GM12878 (cell line): Measurements from ENCODE around the gene POLR3G. TPM values are rescaled to one million over a fixed set of nuclear protein-coding genes. Genes with fewer than 3 reads are reported as not detected.

Source experiments
- ATAC-seq: fragments of 200-7000 bp; cut with Tn5 transposase; 3 replicates; pipeline ENCODE4 v1.9.1; 2020; ENCODE audit warnings: mild to moderate bottlenecking, moderate library complexity
- BruUV-seq: library from RNA; stranded (reverse); fragments of 400-500 nt; replicated peaks from 2 replicates; lab custom pipeline; 2021; lab: Mats Ljungman, UMichigan
- CTCF ChIA-PET: fragments of 300-600 bp; sonication (Branson Sonifier 250); formaldehyde crosslinking; extraction: SDS; loops from one replicate; lab custom pipeline; 2021; ENCODE audit warnings: inconsistent platforms; lab: Yijun Ruan, JAX
- POLR2A ChIA-PET: fragments of 350-600 bp; formaldehyde crosslinking; extraction: SDS; loops from one replicate; lab custom pipeline; 2021; ENCODE audit warnings: inconsistent platforms; lab: Charles Lee
- RAD21 ChIA-PET: fragments of 300-600 bp; sonication (Branson Sonifier 250); formaldehyde crosslinking; loops from one replicate; lab custom pipeline; 2023; ENCODE audit warnings: antibody characterized with exemption; ENCODE audit not compliant: unreplicated experiment; lab: Charles Lee
- SMC1A ChIA-PET: fragments of 300-600 bp; sonication (Branson Sonifier 250); formaldehyde crosslinking; loops from one replicate; lab custom pipeline; 2023; ENCODE audit not compliant: unreplicated experiment, uncharacterized antibody; lab: Charles Lee
- DNase-seq: peaks from one replicate; pipeline ENCODE4 v3.0.0-alpha.2; 2011; ENCODE audit warnings: low read depth, low spot score
- FAIRE-seq: peaks from 3 replicates; lab custom pipeline; 2011; peaks lifted over from hg19 to GRCh38; lab: Jason Lieb, UNC
- H2AFZ ChIP-seq: 2 replicates; pipeline ENCODE4 v1.6.0; 2011; ENCODE audit warnings: low read depth, low read length, control low read depth; ENCODE audit not compliant: control insufficient read depth
- H3K27ac ChIP-seq: 2 replicates; pipeline ENCODE4 v1.5.1; 2011; ENCODE audit warnings: control low read depth; ENCODE audit not compliant: control insufficient read depth, insufficient read depth
- H3K27me3 ChIP-seq, 2 experiments: replicated peaks in 1 of 2; 2 replicates each; pipeline versions ENCODE4 v1.6.0 to v1.6.1; 2011; ENCODE audit warnings: low read length in 1 of 2; ENCODE audit not compliant: control insufficient read depth in 2 of 2, insufficient read depth in 2 of 2
- H3K36me3 ChIP-seq, 2 experiments: 2 replicates each; pipeline ENCODE4 v1.5.1; 2011; ENCODE audit warnings: low read length in 1 of 2; ENCODE audit not compliant: control insufficient read depth in 2 of 2, insufficient read depth in 2 of 2
- H3K4me1 ChIP-seq: 2 replicates; pipeline ENCODE4 v1.6.1; 2011; ENCODE audit warnings: mild to moderate bottlenecking, low read length, moderate library complexity, mixed read lengths; ENCODE audit not compliant: control insufficient read depth, insufficient read depth
- H3K4me2 ChIP-seq: 2 replicates; pipeline ENCODE4 v1.6.0; 2011; ENCODE audit warnings: control low read depth; ENCODE audit not compliant: control insufficient read depth, insufficient read depth
- H3K4me3 ChIP-seq: fragments of 200-600 bp; sonication (generic); 2 replicates; pipeline ENCODE4 v1.5.1; 2016
- H3K79me2 ChIP-seq: 2 replicates; pipeline ENCODE4 v1.6.0; 2011; ENCODE audit warnings: low read length; ENCODE audit not compliant: control insufficient read depth, insufficient read depth
- H3K9ac ChIP-seq: 2 replicates; pipeline ENCODE4 v1.8.0; 2011; ENCODE audit warnings: low read length, control low read depth, mixed read lengths; ENCODE audit not compliant: control insufficient read depth, insufficient read depth
- H3K9me3 ChIP-seq: replicated peaks from 3 replicates; pipeline ENCODE4 v1.5.1; 2011; ENCODE audit warnings: mild to moderate bottlenecking, low read length; ENCODE audit not compliant: control insufficient read depth, insufficient read depth
- H4K20me1 ChIP-seq: 2 replicates; pipeline ENCODE4 v1.6.0; 2011; ENCODE audit not compliant: control insufficient read depth, insufficient read depth
- BHLHE40 ChIP-seq, 2 experiments: fragments of 450-650 bp in 1 of 2; IDR thresholded peaks; 2 replicates each; pipeline ENCODE4 v1.6.1; 2011 to 2017; ENCODE audit warnings: low read depth in 2 of 2, borderline replicate concordance in 1 of 2, improper control_type of control experiment in 1 of 2, low read length in 1 of 2, mild to moderate bottlenecking in 1 of 2
- BRCA1 ChIP-seq: IDR thresholded peaks from 2 replicates; pipeline ENCODE4 v1.6.1; 2011; ENCODE audit warnings: low read depth, low read length, improper control_type of control experiment
- CHD1 ChIP-seq: IDR thresholded peaks from 2 replicates; pipeline ENCODE4 v1.6.1; 2012; ENCODE audit warnings: low read depth, low read length, improper control_type of control experiment
- CHD4 ChIP-seq: fragments of 200-600 bp; sonication (generic); IDR thresholded peaks from 2 replicates; pipeline ENCODE4 v1.6.1; 2016; ENCODE audit warnings: mild to moderate bottlenecking
- DPF2 ChIP-seq: fragments of 450-650 bp; IDR thresholded peaks from 2 replicates; pipeline ENCODE4 v1.6.1; 2017; ENCODE audit warnings: mild to moderate bottlenecking
- EZH2 ChIP-seq: IDR thresholded peaks from 2 replicates; pipeline ENCODE4 v1.6.1; 2012; ENCODE audit warnings: low read depth, mild to moderate bottlenecking, control low read depth, inconsistent platforms, low read length, borderline replicate concordance; ENCODE audit not compliant: control insufficient read depth
- HCFC1 ChIP-seq: fragments of 150-350 bp; IDR thresholded peaks from 2 replicates; pipeline ENCODE4 v1.6.1; 2014; ENCODE audit warnings: low read length
- JUND ChIP-seq: IDR thresholded peaks from 2 replicates; pipeline ENCODE4 v1.6.1; 2012; ENCODE audit warnings: low read depth, mild to moderate bottlenecking, low read length, improper control_type of control experiment, moderate library complexity
- LARP7 ChIP-seq: fragments of 450-650 bp; IDR thresholded peaks from 2 replicates; pipeline ENCODE4 v1.6.1; 2017; ENCODE audit warnings: mild to moderate bottlenecking
- NFYB ChIP-seq: IDR thresholded peaks from 2 replicates; pipeline ENCODE4 v1.6.1; 2011; ENCODE audit warnings: low read depth, mild to moderate bottlenecking, low read length, improper control_type of control experiment, moderate library complexity; ENCODE audit not compliant: insufficient read depth
- NRF1 ChIP-seq: conservative IDR thresholded peaks from 2 replicates; pipeline ENCODE4 v1.6.1; 2011; ENCODE audit warnings: mild to moderate bottlenecking, low read depth, low read length, improper control_type of control experiment
- RCOR1 ChIP-seq: conservative IDR thresholded peaks from 2 replicates; pipeline ENCODE4 v1.6.1; 2012; ENCODE audit warnings: low read depth, low read length, improper control_type of control experiment
- RUNX3 ChIP-seq: IDR thresholded peaks from 2 replicates; pipeline ENCODE4 v1.6.1; 2012; ENCODE audit warnings: low read length, inconsistent platforms
- SMC3 ChIP-seq: IDR thresholded peaks from 2 replicates; pipeline ENCODE4 v1.6.1; 2011; ENCODE audit warnings: low read length, improper control_type of control experiment, borderline replicate concordance
- SPI1 ChIP-seq: IDR thresholded peaks from 2 replicates; pipeline ENCODE4 v1.6.1; 2011; ENCODE audit warnings: low read depth, mild to moderate bottlenecking, low read length, moderate library complexity, borderline replicate concordance; ENCODE audit not compliant: insufficient read depth
- SUZ12 ChIP-seq: fragments of 200-600 bp; sonication (generic); IDR thresholded peaks from one replicate; pipeline ENCODE4 v1.6.1; 2018; ENCODE audit warnings: antibody characterized with exemption, mild to moderate bottlenecking; ENCODE audit not compliant: unreplicated experiment
- TCF7 ChIP-seq: IDR thresholded peaks from 2 replicates; pipeline ENCODE4 v1.6.1; 2014; ENCODE audit warnings: antibody characterized with exemption, borderline replicate concordance
- ZNF24 ChIP-seq: fragments of 450-650 bp; IDR thresholded peaks from 2 replicates; pipeline ENCODE4 v1.6.1; 2017; ENCODE audit warnings: antibody characterized with exemption, mild to moderate bottlenecking
- WGBS: methylation state at CpG from one replicate; pipeline ENCODE4 v1.1.6; 2016; ENCODE audit warnings: low lambda C conversion rate; ENCODE audit not compliant: insufficient replicate concordance, insufficient coverage; ENCODE audit errors: missing lambda C conversion rate; 5-methylcytosine and 5-hydroxymethylcytosine counted together
- in situ Hi-C: fragments of 300-500 bp; cut with MboI; formaldehyde crosslinking; loops from 9 replicates; pipeline ENCODE4 v1.14.3; 2018; ENCODE audit warnings: mixed read lengths
- intact Hi-C: fragments of 100-400 bp; cut with micrococcal nuclease; formaldehyde crosslinking; loops from one replicate; pipeline ENCODE4 v1.14.2; 2022; ENCODE audit not compliant: unreplicated experiment
- polyA plus RNA-seq, 11 experiments: library from polyadenylated mRNA; depleted of rRNA in 4 of 11; unstranded in 6 of 11; stranded (reverse) in 5 of 11; fragments of >200 nt; fragmentation: Nextera tagmentation in 4 of 11; fragmentation: Illumina TruSeq in 1 of 11; extraction: Ambion mirVana in 4 of 11; extraction: Trizol in 1 of 11; gene quantifications; 1 replicate in 1 of 11; 2 replicates in 10 of 11; pipeline versions ENCODE4 v1.2.1 to v1.2.3, GENCODE V29; 2011 to 2016; ENCODE audit warnings: inconsistent platforms in 2 of 11, missing spikeins in 2 of 11, low read depth in 1 of 11
- total RNA-seq, 4 experiments: library from RNA; depleted of rRNA in 3 of 4; stranded (reverse); fragments of >200 nt in 3 of 4; fragmentation: Illumina TruSeq in 1 of 4; extraction: Trizol in 1 of 4; gene quantifications; 2 replicates each; pipeline versions ENCODE4 v1.2.1 to v1.2.3, GENCODE V29; 2013 to 2021
- TF ChIP-seq, protein P1 (sequence below): fragments of 450-650 bp; IDR thresholded peaks from 2 replicates; pipeline ENCODE4 v1.6.1; 2014; ENCODE audit warnings: mild to moderate bottlenecking

POLR3G gene
- total and polyA plus RNA-seq, 10 of the 15 experiments (the other 5 are each of a cell fraction or from before 2014, with no cell fraction given), result 15.2 to 50.9 (median 27.5) TPM

DNA sequence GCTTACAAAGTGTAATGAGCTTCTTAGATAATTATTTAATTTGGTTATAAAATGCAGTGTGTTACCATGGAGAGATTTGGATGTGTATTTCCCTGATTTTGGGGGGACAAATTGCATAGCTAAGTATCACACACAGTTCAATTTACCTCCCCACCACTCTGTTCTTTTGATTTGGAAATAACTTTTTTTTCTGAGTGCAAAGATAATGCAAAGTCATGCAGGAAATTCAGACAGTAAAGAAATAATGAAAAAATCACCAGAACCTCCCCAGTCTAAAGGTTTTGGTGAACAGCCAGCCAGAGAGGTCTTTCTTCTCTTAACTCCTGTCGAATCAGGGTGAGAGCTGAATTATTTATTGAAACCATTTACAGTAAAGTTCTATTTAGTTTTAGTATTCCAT lies 87.1 kb downstream of the POLR3G start:
- TF ChIP-seq CHD4 (no peak), DPF2 (no peak), RUNX3 (no peak), RCOR1 (no peak), SUZ12 (no peak), CHD1 (no peak), HCFC1 (no peak)
- DNase-seq, result no peak
- 0% methylated on average over 1 of the region's 1 CpG for WGBS
- peaks cover 3 to 19% of the 10 kb centered on the region in 2 experiments; a peak in 2 of 4 replicates for H3K27me3 ChIP-seq
- H4K20me1 ChIP-seq, result no peaks in the 10 kb centered on the region
- no peak overlapping the region for H3K4me2 ChIP-seq
- H3K36me3 ChIP-seq, result no peaks in the 10 kb centered on the region
- no peak overlapping the region for H3K4me3 ChIP-seq
- POLR2A ChIA-PET, result no interaction called here
- no peak overlapping the region for H3K9ac ChIP-seq
- H3K9me3 ChIP-seq, result no peaks in the 10 kb centered on the region
- ATAC-seq, result no peak
- intact Hi-C loops, result no loop called here
- RAD21 ChIA-PET, result interaction anchor here (0.5 kb wide), 1 partner anchor 122 kb away, joined by 3 read pairs; no protein-coding TSS in a partner anchor
- CTCF ChIA-PET, result no interaction called here
- BruUV-seq, result no TSS peak
- no peak overlapping the region for H2AFZ ChIP-seq
- SMC1A ChIA-PET, result no interaction called here
- no peaks in the 10 kb centered on the region for H3K4me1 ChIP-seq
- in situ Hi-C loops, result no loop called here
- FAIRE-seq, result no peak
- no peaks in the 10 kb centered on the region for H3K79me2 ChIP-seq
- no peak overlapping the region for H3K27ac ChIP-seq

DNA sequence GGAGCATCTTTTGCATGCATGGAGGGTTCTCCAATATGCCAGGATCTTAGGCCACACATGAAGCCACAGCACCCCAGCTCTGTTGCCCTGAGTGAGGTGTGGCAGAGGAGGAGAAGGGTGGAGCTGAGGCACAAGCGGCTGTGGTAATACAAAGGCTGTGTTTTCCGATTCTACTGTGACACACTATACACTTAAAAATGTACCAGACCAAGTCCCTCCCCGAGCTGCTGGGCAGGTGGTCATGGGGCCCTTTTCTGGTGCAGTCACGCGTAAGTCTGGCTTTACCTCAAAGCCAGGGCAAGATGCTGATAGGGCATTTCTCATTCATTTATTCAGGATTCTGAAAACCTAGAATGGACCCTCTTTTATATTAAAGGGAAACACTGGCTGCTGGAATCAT lies 87.7 kb downstream of the POLR3G start:
- Histone ChIP-seq H2AFZ (no peak overlapping the region), H3K27ac (no peak overlapping the region), H3K4me1 (no peaks in the 10 kb centered on the region), H3K9ac (no peak overlapping the region), H3K27me3 (peaks cover 3 to 14% of the 10 kb centered on the region in 2 experiments; a peak in 2 of 4 replicates), H3K4me3 (no peak overlapping the region), H3K4me2 (no peak overlapping the region), H3K36me3 (no peaks in the 10 kb centered on the region), H3K9me3 (no peaks in the 10 kb centered on the region), H3K79me2 (no peaks in the 10 kb centered on the region), H4K20me1 (no peaks in the 10 kb centered on the region)
- no peak for ATAC-seq
- POLR2A ChIA-PET, result no interaction called here
- no peak for DNase-seq
- intact Hi-C loops, result no loop called here
- FAIRE-seq, result no peak
- 77% methylated on average over 5 of the region's 5 CpGs for WGBS
- SMC1A ChIA-PET, result no interaction called here
- RAD21 ChIA-PET, result no interaction called here
- BruUV-seq, result no TSS peak
- CTCF ChIA-PET, result no interaction called here
- in situ Hi-C loops, result no loop called here
- TF ChIP-seq ZNF24 (no peak), SMC3 (no peak), NFYB (no peak), SPI1 (no peak), LARP7 (no peak), BHLHE40 (IDR thresholded peaks at IDR 0.05; ENCODE audit: borderline replicate concordance in 1 of 2, low read depth in 2 of 2, low read length in 1 of 2) (no peak), JUND (no peak), EZH2 (no peak), NRF1 (no peak), BRCA1 (no peak), TCF7 (no peak)
- TF ChIP-seq, protein P1, sequence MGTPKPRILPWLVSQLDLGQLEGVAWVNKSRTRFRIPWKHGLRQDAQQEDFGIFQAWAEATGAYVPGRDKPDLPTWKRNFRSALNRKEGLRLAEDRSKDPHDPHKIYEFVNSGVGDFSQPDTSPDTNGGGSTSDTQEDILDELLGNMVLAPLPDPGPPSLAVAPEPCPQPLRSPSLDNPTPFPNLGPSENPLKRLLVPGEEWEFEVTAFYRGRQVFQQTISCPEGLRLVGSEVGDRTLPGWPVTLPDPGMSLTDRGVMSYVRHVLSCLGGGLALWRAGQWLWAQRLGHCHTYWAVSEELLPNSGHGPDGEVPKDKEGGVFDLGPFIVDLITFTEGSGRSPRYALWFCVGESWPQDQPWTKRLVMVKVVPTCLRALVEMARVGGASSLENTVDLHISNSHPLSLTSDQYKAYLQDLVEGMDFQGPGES, result no peak
